Hematopoietic multipotent progenitor cell treated with erythropoietin and hydrocortisone succinate and interleukin-3 and kit ligand, for 15 days (in vitro differentiated cells): ENCODE data around the gene ABCD3.
"Not testable (repeated sequence)": the region's sequence is repeated elsewhere in the genome, so short reads cannot be mapped to it uniquely, and the experiment has no call there.

Source experiments
- DNase-seq: peaks from one replicate; pipeline ENCODE4 v3.0.0-alpha.2; 2015; ENCODE audit warnings: low spot score

ABCD3 gene

GRCh38 chr1:94550800-94551241 is 132.6 kb downstream of the ABCD3 start:
- no peak for DNase-seq

- DNase-seq: no peak
Measured at GRCh38 chr1:94551449-94551848, 133.3 kb downstream of the ABCD3 start.

- DNase-seq: no peak
Measured at GRCh38 chr1:94552071-94552586, 133.9 kb downstream of the ABCD3 start.

GRCh38 chr1:94553323-94553730 is 135.1 kb downstream of the ABCD3 start:
- DNase-seq: no peak

GRCh38 chr1:94553931-94554330 is 135.7 kb downstream of the ABCD3 start:
- DNase-seq: no peak

- no peak for DNase-seq
Measured at GRCh38 chr1:94554580-94554979, 136.4 kb downstream of the ABCD3 start.

DNA sequence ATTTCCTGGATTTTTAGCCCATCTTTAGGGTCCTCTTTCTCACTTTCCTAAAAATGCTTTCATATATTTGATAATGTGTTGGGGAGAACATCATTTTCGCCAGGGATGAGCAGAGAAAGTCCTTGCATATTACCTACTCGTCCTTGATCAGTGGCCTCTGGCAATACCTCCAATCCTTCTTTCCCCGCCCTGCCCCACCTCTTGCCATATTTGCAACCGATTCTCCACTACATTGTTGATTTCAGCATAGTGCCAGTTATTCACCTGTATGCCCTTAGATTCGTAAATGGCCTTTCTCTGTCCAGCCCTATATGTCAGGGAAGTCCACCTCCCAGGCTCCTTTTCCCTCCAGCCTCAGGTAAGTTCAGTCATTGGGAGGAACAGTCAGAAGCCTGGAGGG is 136.9 kb downstream of the ABCD3 start:
- no peak for DNase-seq

DNA sequence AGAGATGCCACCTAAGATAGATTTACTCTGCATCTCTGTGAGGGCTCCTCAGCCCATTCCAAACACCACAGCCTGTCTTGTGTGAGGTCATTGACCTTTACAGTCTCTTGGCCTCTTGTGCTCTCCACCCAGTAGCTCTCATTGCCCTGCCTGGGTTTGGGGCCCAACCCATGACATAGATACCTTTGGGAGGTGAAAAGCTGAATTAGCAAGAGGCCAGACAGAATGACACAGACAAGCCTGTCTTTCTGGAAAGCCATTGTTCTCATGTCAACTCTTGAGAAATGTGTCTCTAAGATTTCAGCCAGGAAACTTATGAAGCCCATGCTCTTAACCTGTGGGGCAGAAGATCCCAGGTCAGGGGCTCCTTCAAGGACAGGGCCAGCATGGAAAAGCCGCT is 141.7 kb downstream of the ABCD3 start:
- DNase-seq: no peak

GRCh38 chr1:94560333-94560732 is 142.1 kb downstream of the ABCD3 start:
- no peak for DNase-seq

DNA sequence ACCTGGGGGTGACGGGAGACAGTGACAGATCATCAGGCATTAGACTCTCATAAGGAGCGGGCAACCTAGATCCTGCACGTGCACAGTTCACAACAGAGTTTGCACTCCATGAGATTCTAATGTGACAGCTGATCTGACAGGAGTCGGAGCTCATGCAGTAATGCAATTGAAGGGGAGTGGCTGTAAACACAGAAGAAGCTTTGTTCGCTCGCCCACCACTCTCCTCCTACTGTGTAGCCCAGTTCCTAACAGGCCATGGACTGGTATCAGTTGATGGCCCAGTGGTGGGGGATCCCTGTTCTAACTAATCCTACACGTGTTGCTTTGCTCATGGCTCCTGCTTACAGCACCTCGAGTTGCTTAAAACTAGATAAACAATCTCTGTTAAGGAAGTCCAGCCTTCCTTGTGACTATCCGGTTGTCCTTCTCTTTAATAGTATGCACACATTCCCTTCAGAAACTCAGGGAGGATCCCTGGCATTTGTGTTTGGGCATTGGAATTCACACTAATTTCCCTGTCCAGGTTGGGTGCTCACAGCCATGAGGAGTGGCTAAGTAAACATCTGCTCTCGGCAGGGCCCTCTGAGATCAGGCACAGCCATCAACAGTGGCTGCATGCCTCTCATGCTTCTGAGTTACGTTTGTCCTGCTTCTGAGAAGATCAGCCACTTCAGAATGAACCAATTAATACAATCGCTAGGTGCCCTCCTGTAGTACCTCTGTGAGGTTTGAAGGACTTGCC is 144.5 kb downstream of the ABCD3 start:
- no peak for DNase-seq

GRCh38 chr1:94565901-94566300 is 147.7 kb downstream of the ABCD3 start:
- no peak for DNase-seq

DNA sequence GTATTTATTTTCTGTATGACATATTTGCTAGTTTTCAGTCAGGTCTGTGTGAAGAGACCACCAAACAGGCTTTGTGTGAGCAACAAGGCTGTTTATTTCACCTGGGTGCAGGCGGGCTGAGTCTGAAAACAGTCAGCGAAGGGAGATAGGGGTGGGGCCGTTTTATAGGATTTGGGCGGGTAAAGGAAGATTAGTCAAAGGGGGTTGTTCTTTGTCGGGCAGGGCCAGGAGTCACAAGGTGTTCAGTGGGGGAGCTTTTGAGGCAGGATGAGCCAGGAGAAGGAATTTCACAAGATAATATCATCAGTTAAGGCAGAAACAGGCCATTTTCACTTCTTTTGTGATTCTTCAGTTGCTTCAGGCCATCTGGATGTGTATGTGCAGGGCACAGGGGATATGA is 148.2 kb downstream of the ABCD3 start:
- DNase-seq: not testable (repeated sequence)

DNA sequence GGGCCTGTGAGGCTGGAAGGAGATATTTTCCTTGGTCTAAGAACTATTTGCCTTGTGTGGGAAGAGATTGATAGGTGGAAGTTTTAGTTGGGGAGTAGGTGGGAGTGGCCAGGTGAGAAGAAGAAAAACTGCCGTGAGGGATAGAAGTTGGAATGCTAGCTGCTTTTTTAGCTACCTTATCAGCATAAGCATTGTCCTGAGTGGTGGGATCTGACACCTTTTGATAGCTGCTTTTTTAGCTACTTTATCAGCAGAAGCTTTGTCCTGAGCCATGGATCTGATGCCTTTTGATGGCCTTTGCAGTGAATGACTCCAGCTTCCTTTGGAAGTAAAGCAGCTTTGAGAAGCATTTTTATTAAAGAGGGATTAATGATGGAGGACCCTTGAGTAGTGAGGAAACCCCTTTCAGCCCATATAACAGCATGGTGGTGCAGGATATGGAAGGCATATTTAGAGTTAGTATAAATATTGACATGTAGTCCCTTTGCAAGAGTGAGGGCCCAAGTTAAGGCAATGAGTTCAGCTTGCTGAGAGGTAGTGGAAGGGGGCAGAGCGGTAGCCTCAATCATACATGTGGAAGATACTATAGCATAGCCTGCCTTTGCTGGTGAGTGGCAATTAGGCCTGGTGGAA is 149.9 kb downstream of the ABCD3 start:
- DNase-seq: not testable (repeated sequence)
